GM18861 (cell line): ENCODE measurements around the gene CBFB.
A peak's percentile ranks its signal among the peaks of the same experiment; 100 is the strongest.

ENCODE experiments used
- ATAC-seq: cut with Tn5 transposase; IDR thresholded peaks from one replicate; pipeline ENCODE4 v1.9.1; 2021; ENCODE audit not compliant: unreplicated experiment

Gene CBFB

DNA sequence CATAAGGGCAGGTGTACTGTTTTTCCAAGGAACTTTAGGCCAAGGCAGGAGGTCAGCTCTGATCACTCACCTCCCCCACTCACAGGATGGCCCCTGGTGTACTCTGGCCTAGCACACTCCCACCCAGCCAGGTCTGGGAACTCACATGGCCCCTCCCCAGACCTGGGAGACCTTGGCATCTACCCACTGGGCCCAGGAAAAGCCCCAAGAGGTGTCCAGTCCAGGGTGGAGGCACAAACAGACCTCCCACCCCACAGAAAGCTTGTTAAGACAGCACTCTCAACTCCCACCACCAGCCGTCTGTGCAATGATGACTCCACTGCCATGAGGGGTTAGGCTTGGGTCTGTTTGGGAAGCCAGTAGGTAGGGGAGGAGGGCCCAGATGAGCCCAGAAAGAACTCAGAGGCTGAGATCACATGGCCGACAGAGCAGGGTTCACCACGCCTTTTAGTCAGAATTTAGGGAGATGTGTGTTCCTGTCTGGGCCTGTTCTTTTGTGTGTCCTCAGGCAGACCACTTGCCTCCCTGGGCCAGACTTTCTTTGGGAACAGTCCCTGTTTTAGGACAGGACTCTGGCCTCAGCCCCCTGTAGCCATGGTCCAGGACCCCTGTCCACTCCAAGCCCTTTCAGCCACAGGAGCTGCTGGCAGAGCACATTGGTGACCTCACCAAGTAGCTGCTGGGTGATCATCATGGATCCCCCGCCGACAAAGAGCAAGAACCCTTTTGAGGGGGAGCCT, 12.1 kb upstream of the CBFB start:
- no peak for ATAC-seq

DNA sequence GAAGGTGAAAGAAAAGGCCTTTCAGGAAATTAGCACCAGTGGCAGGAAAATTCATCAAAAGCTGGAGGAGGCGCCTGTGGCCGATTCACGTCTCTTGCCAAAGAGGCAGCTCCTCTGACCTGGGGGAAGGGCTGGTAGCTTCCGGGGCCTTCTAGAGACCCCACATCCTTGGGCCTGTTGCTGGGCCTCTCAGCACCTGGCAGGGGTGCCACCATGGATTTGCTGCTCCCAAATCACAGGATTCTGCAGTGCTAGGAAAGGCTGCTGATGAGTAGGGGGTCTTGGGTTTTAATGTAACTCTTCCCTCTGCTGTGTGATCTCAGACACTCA, 11.6 kb upstream of the CBFB start:
- no peak for ATAC-seq

DNA sequence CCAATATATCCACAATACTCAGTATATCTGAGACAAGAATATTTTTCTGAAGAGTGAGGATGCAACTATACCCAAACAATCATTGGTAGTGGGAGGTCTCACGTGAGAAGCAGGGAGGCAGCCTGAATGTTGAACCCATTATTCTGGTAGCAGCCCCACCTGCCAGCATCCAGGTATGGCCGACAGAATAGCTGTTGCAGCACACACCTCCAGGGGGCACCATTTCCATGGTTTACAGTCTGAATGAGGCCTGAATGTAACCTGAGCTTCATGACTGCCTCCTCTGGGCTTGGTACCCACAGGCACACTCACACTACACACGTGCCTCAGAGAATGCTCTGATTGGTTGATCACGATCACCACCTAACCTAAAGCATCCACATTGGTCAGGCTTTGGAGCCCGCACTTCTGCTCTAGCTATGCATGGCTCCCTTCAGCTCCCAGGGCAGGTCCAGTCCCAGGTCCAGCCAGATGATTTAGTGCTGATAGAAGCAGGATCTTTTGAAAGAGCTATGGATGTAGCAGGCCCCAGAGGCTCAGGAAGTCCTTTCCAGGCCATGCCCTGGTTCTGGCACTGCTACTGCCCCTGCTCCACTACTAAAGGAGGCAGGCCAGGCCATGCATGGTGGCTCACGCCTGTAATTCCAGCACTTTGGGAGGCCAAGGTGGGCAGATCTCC, 11.0 kb upstream of the CBFB start:
- ATAC-seq: peak; percentile 87

DNA sequence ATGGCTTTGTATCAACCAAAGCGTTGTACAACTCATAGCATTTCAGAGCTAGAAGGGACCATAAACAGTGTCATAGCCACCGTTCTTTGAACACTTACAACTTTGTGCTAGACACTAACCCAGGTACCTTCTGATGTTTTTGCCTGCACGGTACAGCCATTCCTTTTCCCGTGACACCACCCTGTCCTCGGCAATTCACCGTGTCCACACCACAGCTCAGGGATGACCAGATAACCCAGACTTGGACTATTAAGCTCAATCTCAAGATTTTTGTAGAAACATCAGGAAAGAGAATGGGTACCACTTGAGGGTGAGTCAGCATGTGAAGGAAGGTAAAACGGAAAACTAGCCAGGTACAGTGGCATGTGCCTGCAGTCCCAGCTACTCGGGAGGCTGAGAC, 9.8 kb upstream of the CBFB start:
- no peak for ATAC-seq

DNA sequence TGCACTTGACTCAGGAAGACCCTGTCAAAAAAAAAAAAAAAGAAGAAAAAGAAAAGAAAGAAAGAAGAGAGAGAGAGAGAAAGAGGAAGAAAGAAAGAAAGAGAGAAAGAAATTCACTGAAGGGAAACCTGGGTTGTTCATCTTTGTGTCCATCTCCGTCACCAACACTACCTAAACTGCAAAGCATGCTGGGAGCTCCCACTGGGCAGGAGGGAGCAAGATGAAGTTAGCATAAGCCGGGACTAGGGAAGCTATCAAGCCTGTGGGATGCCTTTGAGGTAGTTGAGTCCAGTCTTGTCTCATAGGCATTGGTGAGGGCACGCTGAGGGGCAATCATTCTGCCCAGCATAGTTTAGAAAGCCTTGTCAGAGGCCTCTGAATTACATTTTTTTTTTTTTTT, 7.6 kb upstream of the CBFB start:
- no peak for ATAC-seq

DNA sequence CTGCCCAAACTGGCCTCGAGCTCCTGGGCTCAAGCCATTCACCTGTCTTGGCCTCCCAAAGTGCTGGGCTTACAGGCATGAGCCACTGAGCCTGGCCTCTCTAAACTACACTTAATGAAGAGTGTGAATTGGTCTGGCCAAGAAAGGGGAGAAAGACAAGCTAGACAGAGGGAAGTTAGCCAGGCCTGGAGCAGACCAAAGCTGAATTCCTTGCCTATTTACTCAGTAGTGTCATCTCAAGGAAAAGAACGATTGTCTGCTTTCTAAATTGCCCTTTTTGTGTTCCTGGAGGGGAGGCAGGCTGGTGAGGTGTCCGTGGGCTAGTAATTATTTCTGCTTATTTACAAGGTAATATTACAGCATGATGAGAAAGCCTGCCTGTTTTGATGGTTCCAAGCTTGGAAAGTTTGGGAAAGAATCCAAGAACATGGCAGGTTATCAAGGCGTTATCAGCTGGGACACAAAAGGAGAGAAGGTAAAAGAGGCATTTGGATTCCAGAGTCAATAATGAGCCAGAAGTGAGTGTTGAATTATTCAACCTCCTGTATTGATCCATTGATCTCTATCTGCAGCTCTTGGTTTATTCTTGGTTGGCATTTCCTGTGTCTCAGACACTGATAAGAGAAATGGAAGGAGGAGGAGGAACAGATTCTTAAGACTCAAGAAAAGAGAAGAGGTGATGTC, 6.3 kb upstream of the CBFB start:
- ATAC-seq: no peak

DNA sequence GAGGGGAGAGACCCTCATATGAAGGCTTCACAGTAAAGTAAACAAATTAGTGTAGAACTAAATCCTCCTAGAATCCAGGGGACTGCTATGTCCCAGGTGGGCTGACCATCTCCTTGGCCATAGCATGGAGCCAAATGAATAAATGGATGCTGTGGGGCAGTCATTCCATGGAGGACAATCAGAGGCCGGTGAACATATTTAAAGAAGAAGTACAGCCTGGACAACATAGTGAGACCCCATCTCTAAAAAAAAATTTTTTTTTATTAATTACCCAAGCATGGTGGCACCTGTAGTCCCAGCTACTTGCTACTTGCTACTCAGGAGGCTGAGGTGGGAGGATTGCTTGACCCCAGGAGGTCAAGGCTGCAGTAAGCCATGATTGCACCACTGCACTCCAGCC, 5.3 kb upstream of the CBFB start:
- no peak for ATAC-seq

DNA sequence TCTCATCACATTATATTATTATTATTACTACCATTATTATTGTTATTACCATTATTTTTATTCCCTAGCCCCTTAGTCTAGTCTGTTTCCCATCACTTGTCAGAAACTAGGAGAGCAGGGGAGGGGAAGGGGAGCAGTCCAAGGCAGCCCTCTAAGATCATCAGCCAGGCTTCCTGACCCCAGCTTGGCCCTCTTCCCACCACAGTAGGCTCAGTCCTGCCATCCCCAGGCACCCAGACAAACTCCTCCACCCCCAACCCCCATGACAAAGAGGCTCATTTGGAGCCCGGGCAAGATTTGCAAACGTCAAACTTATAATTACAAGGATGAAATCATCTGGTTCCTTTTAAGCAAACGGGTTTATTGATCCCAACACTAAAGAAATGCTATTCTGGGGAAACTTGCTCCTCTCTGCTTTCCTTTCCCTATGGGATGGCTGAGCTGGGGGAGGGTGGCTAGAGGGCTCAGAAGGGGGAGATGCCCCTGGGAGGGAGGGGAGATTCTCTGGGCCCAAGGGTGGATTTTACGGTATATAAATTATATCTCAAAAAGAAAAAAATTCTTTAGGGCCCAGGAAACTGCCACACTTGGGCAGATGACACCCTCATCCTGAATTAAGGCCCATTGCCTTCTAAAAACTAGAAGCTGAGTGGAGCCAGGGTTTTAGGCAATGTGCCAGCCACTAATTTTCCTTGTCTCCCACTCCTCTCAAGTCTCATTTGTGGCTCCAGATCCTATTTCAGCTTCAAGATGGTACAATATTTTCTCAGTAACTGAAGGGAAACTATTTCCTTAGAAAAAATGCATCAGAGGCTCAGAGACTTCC, 4.4 kb upstream of the CBFB start:
- ATAC-seq: no peak

DNA sequence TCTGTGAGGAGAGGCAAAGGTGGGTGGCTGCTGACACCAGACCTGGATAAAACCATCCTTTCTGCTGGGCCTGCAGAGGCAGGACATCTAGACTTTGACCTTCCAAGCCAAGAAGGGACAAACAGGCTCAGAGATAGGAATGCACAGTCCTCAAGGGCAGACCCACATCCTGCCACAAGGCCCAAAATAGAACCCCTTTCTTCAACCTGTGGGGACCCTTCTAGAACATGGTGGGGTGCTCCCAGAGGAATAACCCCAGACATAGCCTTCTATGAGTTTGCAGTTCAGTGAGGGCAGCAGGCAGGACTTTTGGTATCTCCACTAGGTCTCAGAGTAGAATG, 3.8 kb upstream of the CBFB start:
- ATAC-seq: no peak

DNA sequence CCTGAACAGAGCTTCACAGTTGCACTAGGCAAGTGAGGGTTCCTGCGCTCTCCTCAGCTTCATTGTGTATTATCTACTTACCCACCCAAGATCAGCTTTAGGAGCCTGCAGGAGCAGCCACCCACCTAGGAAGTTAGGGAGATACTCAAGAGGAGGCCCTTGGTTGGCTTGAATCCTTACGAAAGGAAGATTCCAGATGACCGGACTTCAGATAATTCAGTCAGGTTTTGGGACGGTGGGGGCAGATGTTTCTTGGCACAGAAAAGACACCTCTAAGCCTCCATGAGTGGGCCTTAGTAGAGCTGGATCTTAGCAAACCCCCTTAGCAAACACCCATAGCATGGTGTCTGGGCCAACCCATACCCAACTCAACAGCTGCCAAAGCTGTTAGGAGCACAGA, 2.4 kb upstream of the CBFB start:
- no peak for ATAC-seq

DNA sequence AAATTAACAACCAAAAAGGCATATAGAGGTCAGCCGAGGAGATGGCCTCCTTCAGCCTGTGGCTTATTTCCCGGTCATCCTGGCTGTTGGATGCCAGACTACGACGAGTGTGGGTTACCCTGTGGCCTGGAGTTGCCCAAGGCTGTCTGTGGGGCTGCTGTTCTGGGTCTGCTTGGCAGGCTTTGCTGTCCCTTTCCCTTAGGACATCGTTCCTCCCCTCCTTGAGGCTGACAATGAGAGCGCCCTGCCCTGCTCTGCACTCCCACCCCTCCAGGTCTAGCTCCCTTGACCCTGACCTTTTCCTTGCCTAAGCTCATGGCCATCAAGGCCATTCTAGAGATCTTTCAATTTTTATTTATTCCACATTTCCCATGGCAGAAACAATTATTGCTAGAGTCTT, 1.9 kb upstream of the CBFB start:
- no peak for ATAC-seq

DNA sequence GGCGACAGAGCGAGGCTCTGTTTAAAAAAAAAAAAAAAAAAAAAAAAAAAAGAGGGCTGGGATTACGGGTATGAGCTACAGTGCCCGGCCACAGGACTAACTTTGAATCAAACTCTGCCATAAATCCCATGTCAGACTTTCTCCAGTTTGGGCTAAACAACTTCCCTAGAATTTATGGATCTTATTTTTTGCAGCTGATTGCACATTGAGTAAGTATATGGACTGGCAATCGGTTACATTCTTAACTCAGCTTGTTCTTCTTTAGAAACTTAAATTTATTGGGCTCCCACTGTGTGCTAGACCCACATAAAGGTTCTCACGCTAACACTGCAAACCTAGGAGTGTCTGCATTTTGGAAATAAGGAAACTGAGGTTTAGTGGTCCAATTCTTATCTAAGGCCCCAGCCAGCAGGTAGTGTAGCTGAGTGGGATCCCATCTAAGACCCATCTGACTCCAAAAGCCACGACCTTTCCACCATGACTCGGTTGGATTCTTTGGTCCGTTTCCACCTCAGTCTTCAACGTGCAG, 718 bp upstream of the CBFB start:
- ATAC-seq: no peak

DNA sequence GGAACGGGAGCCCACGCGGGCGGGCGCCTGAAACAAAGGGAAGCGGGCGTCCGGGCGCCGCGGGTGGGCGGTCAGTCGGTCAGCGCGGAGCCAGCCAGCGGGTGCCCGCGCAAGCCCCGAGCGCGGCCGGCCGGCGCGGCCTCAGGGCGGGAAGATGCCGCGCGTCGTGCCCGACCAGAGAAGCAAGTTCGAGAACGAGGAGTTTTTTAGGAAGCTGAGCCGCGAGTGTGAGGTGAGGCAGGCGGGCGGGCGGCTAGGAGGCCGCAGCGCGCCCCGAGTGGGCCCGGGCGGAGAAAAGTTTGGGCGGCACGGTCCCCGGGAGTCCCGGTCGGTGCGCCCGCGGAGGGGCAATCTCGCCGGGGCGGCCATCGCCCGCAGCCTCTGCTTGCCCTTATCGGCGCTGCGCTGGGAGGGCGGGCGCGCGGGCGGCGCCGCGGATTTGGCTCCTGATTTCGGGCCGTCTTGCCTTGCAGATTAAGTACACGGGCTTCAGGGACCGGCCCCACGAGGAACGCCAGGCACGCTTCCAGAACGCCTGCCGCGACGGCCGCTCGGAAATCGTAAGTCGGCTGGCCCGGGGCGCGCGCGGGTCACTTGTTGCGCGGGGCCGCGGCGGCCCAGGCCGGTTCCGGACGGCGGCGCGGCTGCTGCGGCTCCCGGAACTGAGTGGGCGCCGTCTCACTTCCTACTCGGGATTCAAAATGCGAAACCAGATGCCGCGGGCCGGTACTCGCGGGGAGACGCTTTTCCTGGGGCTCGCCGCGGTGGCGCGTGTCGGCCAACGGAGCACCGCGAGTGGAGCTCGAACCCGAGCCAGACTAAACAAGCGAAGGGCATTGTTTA, 526 bp downstream of the CBFB start:
- peak; percentile 27 for ATAC-seq

DNA sequence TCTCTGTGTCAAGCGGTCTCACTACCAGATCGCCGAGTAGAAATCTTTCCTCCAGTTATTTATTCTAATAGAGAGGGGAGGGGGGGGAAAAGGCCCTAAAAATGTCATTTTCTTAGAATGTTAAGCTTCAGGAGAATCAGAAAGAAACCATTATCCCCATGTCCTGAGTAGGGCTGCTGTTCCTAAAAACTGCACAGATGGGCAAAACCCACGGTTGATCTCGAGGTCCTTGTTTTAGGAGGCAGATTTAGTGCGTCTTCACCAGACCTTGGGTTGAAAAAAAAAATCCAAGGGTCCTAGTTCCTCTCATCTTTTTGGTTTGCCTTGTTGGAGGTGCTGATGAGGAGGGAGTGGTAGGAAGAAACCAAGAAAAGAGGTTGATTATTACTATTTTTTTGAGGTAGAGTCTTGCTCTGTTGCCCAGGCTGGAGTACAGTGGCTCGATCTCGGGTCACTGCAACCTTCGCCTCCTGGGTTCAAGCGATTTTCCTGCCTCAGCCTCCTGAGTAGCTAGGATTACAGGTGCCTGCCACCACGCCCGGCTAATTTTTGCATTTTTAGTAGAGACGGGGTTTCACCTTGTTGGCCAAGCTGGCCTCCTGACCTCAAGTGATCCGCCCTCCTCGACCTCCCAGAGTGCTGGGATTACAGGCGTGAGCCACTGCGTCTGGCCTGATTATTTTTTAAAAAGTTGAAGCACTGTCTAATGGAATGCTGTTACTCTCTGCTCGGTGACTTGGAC, 1.4 kb downstream of the CBFB start:
- ATAC-seq: no peak

DNA sequence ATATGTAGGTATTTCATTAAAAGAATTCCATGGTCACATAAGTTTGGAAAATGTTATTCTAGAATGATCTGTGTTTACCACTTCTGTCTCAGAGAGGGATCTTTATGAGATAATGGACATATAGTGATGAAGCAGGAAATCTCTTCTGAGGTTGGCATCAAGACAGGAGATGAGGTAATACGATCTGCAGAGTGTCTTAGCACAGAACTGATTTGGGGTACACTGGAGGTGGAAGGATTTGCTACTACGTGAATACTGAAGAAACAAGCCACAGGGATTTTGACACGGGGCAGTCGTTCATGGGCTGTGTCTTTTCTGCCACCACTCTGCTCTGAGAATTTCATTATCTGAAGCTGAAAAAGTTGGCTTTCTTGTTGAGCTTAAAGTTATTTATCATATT, 5.5 kb downstream of the CBFB start:
- ATAC-seq: no peak

DNA sequence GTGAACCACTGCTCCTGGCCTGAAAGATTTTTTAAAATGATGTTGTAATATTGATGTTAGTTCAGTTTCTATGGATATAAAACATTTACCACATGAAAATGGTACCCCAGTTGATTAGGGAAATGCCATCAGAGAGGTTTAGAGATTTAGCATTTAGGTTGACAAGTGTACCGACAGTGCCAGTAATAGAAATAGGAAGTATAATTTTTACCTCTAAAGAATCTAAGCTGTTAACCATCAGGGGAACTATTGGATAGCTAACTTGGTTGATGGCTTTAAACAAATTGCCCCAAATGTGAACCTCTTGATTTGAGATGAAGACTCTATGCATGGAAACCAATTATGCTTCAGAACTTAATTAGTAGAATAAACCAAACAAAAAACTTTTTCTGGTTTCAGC, 6.4 kb downstream of the CBFB start:
- no peak for ATAC-seq

DNA sequence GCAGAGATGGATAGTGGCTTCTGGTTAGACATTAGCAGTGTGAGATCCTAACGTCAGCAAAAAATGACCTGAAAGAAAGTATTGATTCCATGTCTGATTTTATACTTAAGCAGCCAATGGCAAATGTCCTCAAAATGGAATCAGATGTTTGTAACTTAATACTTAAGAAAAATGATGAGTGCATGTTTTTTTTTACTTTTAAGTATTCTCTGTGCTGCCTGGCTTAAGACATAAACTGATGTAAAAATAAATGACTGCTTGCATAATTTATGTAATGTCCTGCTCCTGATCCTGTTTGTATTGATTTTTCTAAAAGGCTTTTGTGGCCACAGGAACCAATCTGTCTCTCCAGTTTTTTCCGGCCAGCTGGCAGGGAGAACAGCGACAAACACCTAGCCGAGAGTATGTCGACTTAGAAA, 7.4 kb downstream of the CBFB start:
- no peak for ATAC-seq

DNA sequence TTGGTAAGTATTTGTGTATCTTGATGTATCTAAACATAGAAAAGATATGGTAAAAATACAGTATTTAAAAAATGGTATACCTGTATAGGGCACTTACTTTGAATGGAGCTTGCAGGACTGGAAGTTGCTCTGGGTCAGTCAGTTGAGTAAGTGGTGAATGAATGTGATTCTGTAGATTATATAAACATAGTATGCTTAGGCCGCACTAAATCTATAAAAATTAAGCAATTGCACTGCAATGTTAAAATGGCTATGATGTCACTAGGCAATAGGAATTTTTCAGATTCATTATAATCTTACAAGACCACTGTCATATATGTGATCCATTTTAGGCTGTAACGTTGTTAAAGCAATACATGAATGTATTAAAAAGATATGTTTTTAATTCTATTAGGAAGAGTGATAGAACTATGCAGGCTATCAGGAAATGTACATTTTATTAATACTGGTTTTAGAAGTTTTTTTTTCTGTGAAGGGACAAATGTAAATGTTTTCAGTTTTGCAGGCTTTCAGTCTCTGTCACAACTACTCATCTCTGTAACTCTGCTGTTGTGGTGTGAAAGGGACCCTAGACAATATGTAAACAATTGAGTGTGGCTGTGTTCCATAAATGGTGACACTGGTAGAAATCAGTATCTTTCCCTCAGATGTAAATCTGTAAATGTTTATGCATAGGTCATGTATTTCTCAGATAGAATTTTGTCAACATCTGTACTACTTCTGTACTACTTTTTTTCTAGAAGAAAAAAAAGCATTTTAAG, 10.5 kb downstream of the CBFB start:
- peak; percentile 51 for ATAC-seq

DNA sequence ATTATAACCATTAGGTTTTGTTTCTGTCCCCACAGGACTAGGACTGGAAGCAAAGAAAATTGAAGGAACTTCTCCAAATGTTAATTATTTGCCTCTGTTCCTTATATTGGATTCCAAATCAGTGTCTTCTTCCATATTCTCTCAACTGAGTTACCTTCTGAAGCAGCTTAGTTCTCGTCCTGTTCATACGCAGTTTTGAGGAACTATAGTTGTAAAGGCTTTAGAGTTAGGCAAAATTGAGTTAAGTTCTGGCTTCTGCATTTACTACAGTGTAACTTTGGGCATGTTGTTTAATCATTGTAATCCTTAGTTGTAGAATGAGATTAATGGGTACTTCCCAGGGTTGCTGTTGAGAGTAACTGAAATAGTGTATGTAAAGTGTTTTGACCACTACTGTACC, 11.2 kb downstream of the CBFB start:
- ATAC-seq: no peak
